GM12801 (cell line): ENCODE measurements around the gene GSDME.

Source experiments
- CTCF ChIP-seq: IDR thresholded peaks from one replicate; pipeline ENCODE4 v1.5.1; 2011; ENCODE audit warnings: control low read depth; ENCODE audit not compliant: insufficient read length; ENCODE audit errors: extremely low read depth

The GSDME gene

GRCh38 chr7:24704311-24704710 lies 53.0 kb downstream of the GSDME start:
- TF ChIP-seq CTCF = no peak

GRCh38 chr7:24703296-24703695 lies 54.0 kb downstream of the GSDME start:
- TF ChIP-seq CTCF = no peak

GRCh38 chr7:24702755-24703154 lies 54.5 kb downstream of the GSDME start:
- no peak for TF ChIP-seq CTCF

GRCh38 chr7:24701261-24702235 lies 55.7 kb downstream of the GSDME start:
- no peak for TF ChIP-seq CTCF

GRCh38 chr7:24700521-24701260 lies 56.6 kb downstream of the GSDME start:
- no peak for TF ChIP-seq CTCF

GRCh38 chr7:24698531-24699266 lies 58.6 kb downstream of the GSDME start:
- TF ChIP-seq CTCF = no peak

GRCh38 chr7:24697416-24697815 lies 59.8 kb downstream of the GSDME start:
- no peak for TF ChIP-seq CTCF
